ENCODE data around the gene CBX1. TPM values are rescaled to one million over a fixed set of nuclear protein-coding genes. Genes with fewer than 3 reads are reported as not detected.
"Not testable (repeated sequence)": the region's sequence is repeated elsewhere in the genome, so short reads cannot be mapped to it uniquely, and the experiment has no call there.

CBX1 gene
- total RNA-seq, 1 donor: 8.1 TPM

- Histone ChIP-seq H3K4me1 (ENCODE audit: insufficient read depth, low read length) (peaks cover 79% of the 10 kb centered on the region), H3K9me3 (ENCODE audit: low read depth, low read length) (no peaks in the 10 kb centered on the region), H3K4me3 (ENCODE audit: low read length) (no peak overlapping the region), H3K27me3 (ENCODE audit: insufficient read depth, low read length) (no peaks in the 10 kb centered on the region)
These were observed 3.2 kb upstream of the CBX1 start for GRCh38 chr17:48104440-48104839.

- no peak overlapping the region for H3K4me3 ChIP-seq (ENCODE audit: low read length)
- no peaks in the 10 kb centered on the region for H3K27me3 ChIP-seq (ENCODE audit: insufficient read depth, low read length)
- peaks cover 65% of the 10 kb centered on the region for H3K4me1 ChIP-seq (ENCODE audit: insufficient read depth, low read length)
- H3K9me3 ChIP-seq (ENCODE audit: low read depth, low read length): no peaks in the 10 kb centered on the region
These were observed 1.8 kb upstream of the CBX1 start for GRCh38 chr17:48102798-48103715.

- Histone ChIP-seq H3K9me3 (ENCODE audit: low read depth, low read length) (no peaks in the 10 kb centered on the region), H3K4me3 (ENCODE audit: low read length) (no peak overlapping the region), H3K27me3 (ENCODE audit: insufficient read depth, low read length) (no peaks in the 10 kb centered on the region), H3K4me1 (ENCODE audit: insufficient read depth, low read length) (peaks cover 64% of the 10 kb centered on the region)
These were observed 919 bp upstream of the CBX1 start for GRCh38 chr17:48102043-48102750.

GRCh38 chr17:48100591-48101011 is 677 bp downstream of the CBX1 start:
- H3K4me1 ChIP-seq (ENCODE audit: insufficient read depth, low read length): peaks cover 50% of the 10 kb centered on the region
- no peaks in the 10 kb centered on the region for H3K27me3 ChIP-seq (ENCODE audit: insufficient read depth, low read length)
- H3K9me3 ChIP-seq (ENCODE audit: low read depth, low read length): no peaks in the 10 kb centered on the region
- peak overlapping the region; percentile 72 for H3K4me3 ChIP-seq (ENCODE audit: low read length)

GRCh38 chr17:48100160-48100559 is 1.1 kb downstream of the CBX1 start:
- no peaks in the 10 kb centered on the region for H3K27me3 ChIP-seq (ENCODE audit: insufficient read depth, low read length)
- H3K9me3 ChIP-seq (ENCODE audit: low read depth, low read length): no peaks in the 10 kb centered on the region
- H3K4me3 ChIP-seq (ENCODE audit: low read length): no peak overlapping the region
- H3K4me1 ChIP-seq (ENCODE audit: insufficient read depth, low read length): peaks cover 50% of the 10 kb centered on the region

GRCh38 chr17:48095611-48096010 is 5.7 kb downstream of the CBX1 start:
- Histone ChIP-seq H3K4me1 (ENCODE audit: insufficient read depth, low read length) (peaks cover 12% of the 10 kb centered on the region), H3K27me3 (ENCODE audit: insufficient read depth, low read length) (no peaks in the 10 kb centered on the region), H3K9me3 (ENCODE audit: low read depth, low read length) (no peaks in the 10 kb centered on the region), H3K4me3 (ENCODE audit: low read length) (no peak overlapping the region)

GRCh38 chr17:48093341-48094045 is 7.8 kb downstream of the CBX1 start:
- Histone ChIP-seq H3K9me3 (ENCODE audit: low read depth, low read length) (no peaks in the 10 kb centered on the region), H3K4me3 (ENCODE audit: low read length) (no peak overlapping the region), H3K4me1 (ENCODE audit: insufficient read depth, low read length) (no peaks in the 10 kb centered on the region), H3K27me3 (ENCODE audit: insufficient read depth, low read length) (no peaks in the 10 kb centered on the region)

- Histone ChIP-seq H3K9me3 (ENCODE audit: low read depth, low read length) (no peaks in the 10 kb centered on the region), H3K4me1 (ENCODE audit: insufficient read depth, low read length) (peaks cover 3% of the 10 kb centered on the region), H3K27me3 (ENCODE audit: insufficient read depth, low read length) (no peaks in the 10 kb centered on the region), H3K4me3 (ENCODE audit: low read length) (no peak overlapping the region)
These were observed 16.3 kb downstream of the CBX1 start for GRCh38 chr17:48084932-48085331.

GRCh38 chr17:48081858-48082257 is 19.4 kb downstream of the CBX1 start:
- no peak overlapping the region for H3K4me3 ChIP-seq (ENCODE audit: low read length)
- no peaks in the 10 kb centered on the region for H3K27me3 ChIP-seq (ENCODE audit: insufficient read depth, low read length)
- H3K4me1 ChIP-seq (ENCODE audit: insufficient read depth, low read length): peaks cover 3% of the 10 kb centered on the region
- no peaks in the 10 kb centered on the region for H3K9me3 ChIP-seq (ENCODE audit: low read depth, low read length)

- not testable (repeated sequence) for H3K4me1 ChIP-seq (ENCODE audit: insufficient read depth, low read length); H3K9me3 ChIP-seq (ENCODE audit: low read depth, low read length); H3K4me3 ChIP-seq (ENCODE audit: low read length); H3K27me3 ChIP-seq (ENCODE audit: insufficient read depth, low read length)
These were observed 24.1 kb downstream of the CBX1 start for GRCh38 chr17:48077152-48077551.

GRCh38 chr17:48074322-48075081 is 26.8 kb downstream of the CBX1 start:
- Histone ChIP-seq H3K9me3 (ENCODE audit: low read depth, low read length) (no peaks in the 10 kb centered on the region), H3K4me1 (ENCODE audit: insufficient read depth, low read length) (no peaks in the 10 kb centered on the region), H3K27me3 (ENCODE audit: insufficient read depth, low read length) (no peaks in the 10 kb centered on the region), H3K4me3 (ENCODE audit: low read length) (no peak overlapping the region)

- H3K9me3 ChIP-seq (ENCODE audit: low read depth, low read length); H3K4me3 ChIP-seq (ENCODE audit: low read length); H3K4me1 ChIP-seq (ENCODE audit: insufficient read depth, low read length); H3K27me3 ChIP-seq (ENCODE audit: insufficient read depth, low read length): not testable (repeated sequence)
These were observed 27.6 kb downstream of the CBX1 start for GRCh38 chr17:48073566-48074094.

- not testable (repeated sequence) for H3K9me3 ChIP-seq (ENCODE audit: low read depth, low read length); H3K4me1 ChIP-seq (ENCODE audit: insufficient read depth, low read length); H3K27me3 ChIP-seq (ENCODE audit: insufficient read depth, low read length); H3K4me3 ChIP-seq (ENCODE audit: low read length)
These were observed 28.5 kb downstream of the CBX1 start for GRCh38 chr17:48072811-48073210.

GRCh38 chr17:48071654-48072053 is 29.6 kb downstream of the CBX1 start:
- H3K4me3 ChIP-seq (ENCODE audit: low read length): no peak overlapping the region
- no peaks in the 10 kb centered on the region for H3K4me1 ChIP-seq (ENCODE audit: insufficient read depth, low read length)
- H3K27me3 ChIP-seq (ENCODE audit: insufficient read depth, low read length): no peaks in the 10 kb centered on the region
- no peaks in the 10 kb centered on the region for H3K9me3 ChIP-seq (ENCODE audit: low read depth, low read length)

All from mononuclear cell (primary cell).